ENCODE data around the gene RPTOR.

The RPTOR gene

GRCh38 chr17:80971704-80972304, 427.2 kb downstream of the RPTOR start:
- DNase-seq: no peak

GRCh38 chr17:80976701-80977100, 432.1 kb downstream of the RPTOR start:
- no peak for DNase-seq

- no peak for DNase-seq
Observed at GRCh38 chr17:80977172-80977571, 432.5 kb downstream of the RPTOR start.

- DNase-seq: no peak
Observed at GRCh38 chr17:80978499-80979497, 434.2 kb downstream of the RPTOR start.

GRCh38 chr17:80979547-80980378, 435.1 kb downstream of the RPTOR start:
- no peak for DNase-seq

- DNase-seq: peak; percentile 45
Observed at GRCh38 chr17:80980397-80981061, 435.9 kb downstream of the RPTOR start.

- peak; percentile 50 for DNase-seq
Observed at GRCh38 chr17:80981062-80981902, 436.6 kb downstream of the RPTOR start.

- no peak for DNase-seq
Observed at GRCh38 chr17:80981929-80982425, 437.3 kb downstream of the RPTOR start.

- DNase-seq: no peak
Observed at GRCh38 chr17:80982426-80982974, 437.9 kb downstream of the RPTOR start.

GRCh38 chr17:80983545-80983944, 438.9 kb downstream of the RPTOR start:
- no peak for DNase-seq

- DNase-seq: no peak
Observed at GRCh38 chr17:80984749-80985148, 440.1 kb downstream of the RPTOR start.

- no peak for DNase-seq
Observed at GRCh38 chr17:80986046-80986445, 441.4 kb downstream of the RPTOR start.

GRCh38 chr17:80986816-80987475, 442.3 kb downstream of the RPTOR start:
- no peak for DNase-seq

- no peak for DNase-seq
Observed at GRCh38 chr17:80987941-80988461, 443.4 kb downstream of the RPTOR start.

GRCh38 chr17:80989586-80989913, 444.9 kb downstream of the RPTOR start:
- DNase-seq: no peak

GRCh38 chr17:80990921-80991644, 446.4 kb downstream of the RPTOR start:
- DNase-seq: no peak

- peak; percentile 70 for DNase-seq
Observed at GRCh38 chr17:80991645-80992076, 447.0 kb downstream of the RPTOR start, which contains the start of gene CHMP6. Gene CHMP6 (plus strand): TSS chr17:80991841. CDS start chr17:80991919, 78 bp downstream.

- DNase-seq: no peak
Observed at GRCh38 chr17:80992077-80992947, 447.7 kb downstream of the RPTOR start.
